Superior temporal gyrus (tissue), 1 donor: ENCODE measurements around the gene SUN1.
"Not testable (repeated sequence)": the region's sequence is repeated elsewhere in the genome, so short reads cannot be mapped to it uniquely, and the experiment has no call there.

ENCODE experiments used
- DNase-seq: peaks from one replicate; pipeline ENCODE4 v3.0.0-alpha.2; 2016; ENCODE audit errors: extremely low spot score

The SUN1 gene

DNA sequence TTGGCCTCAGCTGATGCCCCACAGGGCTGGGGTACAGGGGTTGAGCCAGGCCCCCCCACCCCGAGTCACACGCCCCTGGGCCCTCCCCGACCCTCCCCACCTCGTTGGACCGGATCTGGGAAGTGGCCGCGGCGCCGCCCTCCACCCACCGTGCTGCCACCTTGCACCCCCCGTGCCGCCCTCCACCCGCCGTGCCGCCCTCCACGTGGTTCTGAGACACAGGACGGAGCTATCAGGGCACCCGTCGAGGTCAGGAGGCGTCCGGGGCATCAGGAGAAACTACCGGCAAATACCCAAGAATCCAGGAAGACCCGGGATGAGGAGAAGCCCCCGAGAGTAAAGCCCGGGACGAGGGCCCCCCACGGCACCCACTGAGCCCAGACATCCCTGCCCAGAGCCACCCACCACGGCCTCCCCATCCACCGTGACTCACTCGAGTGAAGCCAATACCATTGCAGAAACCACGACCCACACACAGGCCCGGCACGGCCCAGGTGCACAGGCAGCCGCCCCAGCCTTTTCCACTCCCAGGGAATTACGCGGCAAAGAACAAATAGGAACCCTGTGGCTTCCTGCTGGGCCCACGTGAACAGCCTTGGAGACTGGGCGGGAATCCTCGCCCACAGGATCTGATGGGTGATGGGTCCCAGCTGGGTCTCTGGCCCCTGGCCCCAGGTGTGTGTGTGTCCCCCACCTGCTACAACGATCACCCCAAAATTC, 88.2 kb downstream of the SUN1 start:
- DNase-seq = no peak

DNA sequence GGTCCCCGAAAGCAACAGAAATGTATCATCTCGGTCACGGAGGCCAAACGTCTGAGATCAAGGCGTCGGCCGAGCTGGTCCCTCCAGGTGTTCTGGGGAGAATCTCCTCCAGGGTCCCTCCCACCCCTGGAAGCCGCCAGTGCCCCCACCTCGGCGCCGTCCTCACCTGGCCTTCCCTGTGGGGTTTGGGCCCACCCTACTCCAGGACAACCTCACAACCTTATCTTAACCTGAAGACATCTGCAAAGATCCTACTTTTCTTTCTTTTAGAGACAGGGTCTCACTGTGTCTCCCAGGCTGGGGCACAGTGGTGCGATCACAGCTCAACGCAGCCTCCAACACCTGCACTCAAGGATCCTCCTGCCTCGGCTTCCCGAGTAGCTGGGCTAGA, 88.8 kb downstream of the SUN1 start:
- DNase-seq = no peak

DNA sequence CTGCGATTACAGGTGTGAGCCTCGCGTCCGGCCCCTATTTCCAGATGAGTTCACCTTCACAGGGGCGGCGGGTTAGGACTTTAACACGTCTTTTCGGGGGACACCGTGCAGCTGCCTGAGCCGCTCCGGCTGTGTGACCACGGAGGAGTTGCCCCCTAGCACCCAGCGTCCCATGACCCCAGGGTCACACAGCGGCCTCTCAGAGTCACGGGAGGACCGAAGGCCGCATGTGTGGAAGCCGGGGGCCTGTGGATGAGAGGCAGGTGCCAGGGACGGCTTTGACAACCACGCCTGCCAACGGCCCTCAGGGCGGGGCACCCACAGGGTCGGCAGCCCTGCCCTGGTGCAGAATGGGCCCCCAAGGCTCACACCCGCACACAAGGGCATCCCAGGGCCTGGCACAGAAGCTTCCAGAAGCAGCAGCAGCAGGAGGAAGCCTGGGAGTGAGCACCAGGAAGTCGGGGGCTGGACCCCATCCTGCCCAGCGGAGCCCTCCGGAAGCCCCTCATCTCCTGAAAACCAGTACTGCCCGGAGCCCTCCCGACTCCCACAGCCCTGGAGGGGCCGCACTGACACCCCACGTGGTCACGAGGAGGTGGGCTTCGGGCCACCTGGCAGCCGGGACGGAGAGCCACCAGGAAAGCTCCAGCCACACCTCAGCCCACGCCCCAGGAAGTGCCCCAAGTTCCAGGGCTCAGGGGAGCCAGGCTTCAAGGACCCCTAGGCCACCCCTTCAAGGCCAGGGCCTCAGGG, 89.5 kb downstream of the SUN1 start:
- DNase-seq = no peak

DNA sequence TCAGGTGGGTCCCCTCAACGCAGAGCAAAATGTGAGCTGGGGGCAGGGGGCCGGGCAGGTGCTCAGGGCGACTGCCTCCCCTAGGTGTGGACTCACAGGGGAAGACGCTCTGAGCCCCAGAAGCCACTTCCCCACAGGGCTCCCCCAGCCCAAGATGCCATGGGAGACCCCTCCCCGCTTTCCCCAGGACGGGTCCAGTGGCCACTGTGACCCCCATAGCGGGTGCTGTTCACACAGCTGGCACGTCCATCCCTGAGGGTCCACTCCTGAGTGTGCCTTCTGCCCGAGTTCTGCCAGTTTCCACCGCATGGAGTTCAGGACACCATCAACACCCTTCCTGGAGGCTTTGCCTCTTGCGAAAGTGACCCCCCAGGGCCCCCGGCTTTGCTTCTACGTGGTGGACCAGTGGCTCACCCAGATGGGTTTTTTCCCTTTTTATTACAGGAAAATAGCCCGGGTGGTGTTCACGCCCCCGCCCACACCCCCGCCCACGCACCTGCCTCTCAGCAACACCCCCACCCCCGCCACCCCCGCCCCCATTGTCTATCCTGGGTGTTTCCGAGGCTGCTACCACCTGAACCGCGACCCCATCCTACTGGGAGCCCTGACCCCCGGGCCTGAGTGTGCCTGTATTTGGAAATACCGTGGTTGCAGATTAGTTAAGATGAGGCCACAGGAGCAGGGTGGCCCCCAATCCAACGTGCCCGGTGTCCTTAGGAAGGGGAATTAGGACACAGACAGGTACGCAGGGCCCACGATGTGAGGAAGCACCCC, 90.2 kb downstream of the SUN1 start:
- DNase-seq = no peak

DNA sequence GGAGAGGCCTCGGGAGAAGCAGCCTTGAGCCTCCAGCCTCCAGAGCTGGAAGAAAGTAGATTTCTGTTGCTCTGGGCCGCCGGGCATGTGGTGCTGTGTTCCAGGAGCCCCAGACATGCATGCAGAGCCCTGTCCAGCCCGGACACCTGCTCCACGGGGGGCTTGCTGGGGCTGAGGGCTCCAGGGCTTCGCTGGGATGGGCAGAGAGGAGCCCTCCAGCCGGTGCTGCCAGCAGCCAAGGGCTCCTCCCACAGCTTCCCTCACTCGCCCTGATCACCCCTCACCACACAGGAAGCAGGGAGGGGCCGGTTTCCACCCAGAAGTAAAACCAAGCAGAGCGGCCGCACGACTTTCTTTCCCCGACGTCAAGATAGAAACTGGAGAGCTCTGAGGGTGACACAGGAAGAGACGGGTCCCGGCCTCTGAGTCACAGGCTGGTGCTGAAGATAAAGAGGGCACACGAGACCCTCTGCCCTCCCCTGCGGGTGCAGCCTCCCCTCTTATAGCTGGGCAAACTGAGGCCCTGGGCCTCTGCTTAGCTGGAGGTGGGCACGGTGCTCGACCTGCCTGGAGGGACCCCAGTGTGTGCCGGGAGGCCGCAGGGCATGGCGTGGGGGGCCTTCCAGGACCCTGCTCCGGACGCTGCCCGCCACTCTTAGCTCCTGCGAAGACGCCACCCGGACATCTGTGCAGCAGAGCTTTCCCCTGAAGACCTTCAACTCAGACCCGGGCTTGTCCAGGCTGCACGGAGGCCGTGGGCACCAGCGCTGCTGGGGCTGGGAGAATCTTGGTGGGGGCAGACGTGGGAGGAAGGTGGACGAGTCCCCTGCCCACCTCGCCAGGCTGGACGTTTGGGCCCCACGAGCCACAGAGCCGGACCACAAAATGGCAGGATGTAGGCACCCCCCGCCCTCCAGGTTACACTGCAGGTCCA, 91.1 kb downstream of the SUN1 start:
- DNase-seq = no peak

DNA sequence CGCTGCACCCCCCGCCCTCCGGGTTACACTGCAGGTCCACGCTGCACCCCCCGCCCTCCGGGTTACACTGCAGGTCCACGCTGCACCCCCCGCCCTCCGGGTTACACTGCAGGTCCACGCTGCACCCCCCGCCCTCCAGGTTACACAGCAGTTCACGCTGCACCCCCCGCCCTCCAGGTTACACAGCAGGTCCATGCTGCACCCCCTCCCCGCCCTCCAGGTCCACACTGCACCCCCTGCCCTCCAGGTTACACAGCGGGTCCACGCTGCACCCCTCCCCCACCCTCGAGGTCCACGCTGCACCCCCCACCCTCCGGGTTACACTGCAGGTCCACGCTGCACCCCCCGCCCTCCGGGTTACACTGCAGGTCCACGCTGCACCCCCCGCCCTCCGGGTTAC, 91.8 kb downstream of the SUN1 start:
- not testable (repeated sequence) for DNase-seq
